ENCODE measurements around the gene MAST1.

GRCh38 chr19:12828494-12828893 is 9.8 kb upstream of the MAST1 start:
- TF ChIP-seq CTCF (IDR thresholded peaks at IDR 0.05) (no peak), POLR2A (IDR thresholded peaks at IDR 0.05) (no peak)
